ENCODE results near the gene SAYSD1. TPM values are rescaled to one million over a fixed set of nuclear protein-coding genes. Genes with fewer than 3 reads are reported as not detected.

SAYSD1 gene
- polyA plus RNA-seq, 1 experiment: 12.8 TPM

DNA sequence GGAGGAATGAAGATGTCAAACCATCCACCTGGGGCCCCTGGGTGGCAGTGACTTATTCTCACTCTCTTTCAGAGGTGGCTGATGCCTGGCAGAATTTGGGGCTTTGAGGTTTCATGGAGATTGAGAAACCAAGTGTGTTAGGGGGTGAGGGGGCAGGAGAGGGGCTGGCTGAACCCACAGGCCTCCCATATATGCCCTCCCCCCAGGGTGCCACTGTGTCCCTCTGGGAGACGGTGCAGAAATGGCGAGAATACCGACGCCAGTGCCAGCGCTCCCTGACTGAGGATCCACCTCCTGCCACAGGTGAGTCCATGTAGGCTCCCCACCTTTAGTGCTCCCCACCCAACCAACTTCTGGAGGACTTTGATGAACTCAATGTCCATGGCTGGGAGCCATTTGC is 58.8 kb downstream of the SAYSD1 start:
- no peak for DNase-seq (ENCODE audit: low read depth, low spot score)
- TF ChIP-seq, protein P1, sequence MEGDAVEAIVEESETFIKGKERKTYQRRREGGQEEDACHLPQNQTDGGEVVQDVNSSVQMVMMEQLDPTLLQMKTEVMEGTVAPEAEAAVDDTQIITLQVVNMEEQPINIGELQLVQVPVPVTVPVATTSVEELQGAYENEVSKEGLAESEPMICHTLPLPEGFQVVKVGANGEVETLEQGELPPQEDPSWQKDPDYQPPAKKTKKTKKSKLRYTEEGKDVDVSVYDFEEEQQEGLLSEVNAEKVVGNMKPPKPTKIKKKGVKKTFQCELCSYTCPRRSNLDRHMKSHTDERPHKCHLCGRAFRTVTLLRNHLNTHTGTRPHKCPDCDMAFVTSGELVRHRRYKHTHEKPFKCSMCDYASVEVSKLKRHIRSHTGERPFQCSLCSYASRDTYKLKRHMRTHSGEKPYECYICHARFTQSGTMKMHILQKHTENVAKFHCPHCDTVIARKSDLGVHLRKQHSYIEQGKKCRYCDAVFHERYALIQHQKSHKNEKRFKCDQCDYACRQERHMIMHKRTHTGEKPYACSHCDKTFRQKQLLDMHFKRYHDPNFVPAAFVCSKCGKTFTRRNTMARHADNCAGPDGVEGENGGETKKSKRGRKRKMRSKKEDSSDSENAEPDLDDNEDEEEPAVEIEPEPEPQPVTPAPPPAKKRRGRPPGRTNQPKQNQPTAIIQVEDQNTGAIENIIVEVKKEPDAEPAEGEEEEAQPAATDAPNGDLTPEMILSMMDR (IDR thresholded peaks at IDR 0.05; ENCODE audit: low read depth, low read length): no peak
- H3K4me3 ChIP-seq (ENCODE audit: low read depth, low read length): no peak overlapping the region
- no peaks in the 10 kb centered on the region for H3K27me3 ChIP-seq (ENCODE audit: control insufficient read depth, insufficient read depth, low read length)
- H3K27ac ChIP-seq (ENCODE audit: low read depth, low read length): no peak overlapping the region
- ChIA-PET CTCF (no interaction called here), POLR2A (no interaction called here)
- no peaks in the 10 kb centered on the region for H3K9me3 ChIP-seq (ENCODE audit: control insufficient read depth, insufficient read depth, low read length)

DNA sequence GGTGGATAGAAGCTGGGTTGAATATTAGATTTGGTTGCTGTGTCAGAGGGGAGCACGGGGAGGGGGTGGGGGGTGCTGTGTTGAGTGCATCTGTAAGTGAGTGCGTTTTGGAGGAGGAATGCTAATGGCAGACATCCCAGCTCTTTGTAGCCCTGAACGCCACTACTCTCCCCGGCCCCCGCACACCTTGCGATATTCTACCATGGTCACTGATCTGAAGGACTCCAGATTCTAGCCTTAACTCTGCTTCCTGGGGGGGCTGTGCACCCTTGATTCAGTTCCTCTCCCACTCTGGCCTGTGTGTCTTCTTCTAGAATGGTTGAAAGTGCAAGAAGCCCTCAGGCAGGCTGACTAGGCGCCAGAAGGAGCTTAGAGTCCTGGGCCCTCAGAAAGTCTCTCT is 59.3 kb downstream of the SAYSD1 start:
- H3K4me3 ChIP-seq (ENCODE audit: low read depth, low read length): no peak overlapping the region
- POLR2A ChIA-PET: no interaction called here
- no peaks in the 10 kb centered on the region for H3K27me3 ChIP-seq (ENCODE audit: control insufficient read depth, insufficient read depth, low read length)
- TF ChIP-seq, protein P1 (IDR thresholded peaks at IDR 0.05; ENCODE audit: low read depth, low read length): no peak
- CTCF ChIA-PET: no interaction called here
- no peak for DNase-seq (ENCODE audit: low read depth, low spot score)
- H3K9me3 ChIP-seq (ENCODE audit: control insufficient read depth, insufficient read depth, low read length): no peaks in the 10 kb centered on the region
- no peak overlapping the region for H3K27ac ChIP-seq (ENCODE audit: low read depth, low read length)

DNA sequence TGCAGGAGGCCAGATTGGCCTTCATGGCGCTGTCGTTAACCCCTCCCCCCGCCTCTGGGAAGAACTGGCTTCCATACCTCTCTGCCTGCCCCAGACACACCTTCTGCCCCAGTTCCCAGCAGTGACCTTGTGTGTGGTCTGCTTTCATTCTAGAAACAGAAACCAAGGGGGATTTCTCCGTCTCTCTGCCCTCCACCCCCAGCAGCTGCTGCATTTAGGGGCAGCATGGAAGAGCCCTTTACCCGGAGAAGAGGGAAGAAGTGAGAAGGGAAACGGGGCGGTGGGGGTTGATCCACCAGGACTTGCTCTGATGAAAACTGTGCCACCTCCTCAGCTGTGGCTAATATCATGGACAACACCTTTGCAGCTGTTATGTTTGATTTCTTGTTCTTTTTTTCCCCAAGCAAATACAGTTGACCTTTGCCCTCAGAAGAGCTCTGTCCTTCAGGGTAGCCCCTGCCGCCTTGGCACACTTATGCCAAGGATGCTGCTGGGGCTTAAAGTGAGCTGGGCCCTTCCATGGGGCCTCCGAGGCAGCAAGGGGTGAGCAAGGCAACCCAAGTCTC is 60.3 kb downstream of the SAYSD1 start:
- H3K27ac ChIP-seq (ENCODE audit: low read depth, low read length): no peak overlapping the region
- peaks cover 6% of the 10 kb centered on the region for H3K27me3 ChIP-seq (ENCODE audit: control insufficient read depth, insufficient read depth, low read length)
- H3K4me3 ChIP-seq (ENCODE audit: low read depth, low read length): no peak overlapping the region
- H3K9me3 ChIP-seq (ENCODE audit: control insufficient read depth, insufficient read depth, low read length): no peaks in the 10 kb centered on the region
- ChIA-PET CTCF (no interaction called here), POLR2A (no interaction called here)
- DNase-seq (ENCODE audit: low read depth, low spot score): no peak
- TF ChIP-seq, protein P1 (IDR thresholded peaks at IDR 0.05; ENCODE audit: low read depth, low read length): no peak

Other genes with a start within 250 kb of the SAYSD1 start
- not detected in 2 replicates for gene GLP1R, start 66.4 kb downstream of the SAYSD1 start, polyA plus RNA-seq (2011; rRNA removed)
- not detected in 2 replicates for gene KCNK5, start 114.3 kb upstream of the SAYSD1 start, polyA plus RNA-seq (2011; rRNA removed)
- gene KCNK17, start 199.2 kb upstream of the SAYSD1 start, polyA plus RNA-seq (2011; rRNA removed): not detected in 2 replicates
- not detected in 2 replicates for gene KCNK16, start 207.5 kb upstream of the SAYSD1 start, polyA plus RNA-seq (2011; rRNA removed)